ENCODE data around the gene CCDC85B.

Gene CCDC85B

GRCh38 chr11:65921033-65921555 lies 30.6 kb downstream of the CCDC85B start:
- no peak for TF ChIP-seq FOXM1 (IDR thresholded peaks at IDR 0.05; ENCODE audit: borderline replicate concordance, low read depth)
- TF ChIP-seq NFIC (IDR thresholded peaks at IDR 0.05) = no peak
- no peak for TF ChIP-seq RAD21 (IDR thresholded peaks at IDR 0.05; ENCODE audit: low read depth)
- no peak for TF ChIP-seq YY1 (IDR thresholded peaks at IDR 0.05; ENCODE audit: low read depth)
- TF ChIP-seq TEAD4 (IDR thresholded peaks at IDR 0.05) = no peak
- TF ChIP-seq EP300 (IDR thresholded peaks at IDR 0.05; ENCODE audit: borderline replicate concordance) = no peak
- no peak for TF ChIP-seq CEBPB (IDR thresholded peaks at IDR 0.05)
- TF ChIP-seq TAF1 (IDR thresholded peaks at IDR 0.05; ENCODE audit: low read depth) = no peak

GRCh38 chr11:65921876-65922275 lies 31.4 kb downstream of the CCDC85B start:
- no peak for TF ChIP-seq RAD21 (IDR thresholded peaks at IDR 0.05; ENCODE audit: low read depth)
- no peak for TF ChIP-seq ZBTB7A (IDR thresholded peaks at IDR 0.05; ENCODE audit: low read depth)
- no peak for TF ChIP-seq TCF12 (IDR thresholded peaks at IDR 0.05; ENCODE audit: low read depth)
- no peak for TF ChIP-seq EGR1 (IDR thresholded peaks at IDR 0.05)
- no peak for TF ChIP-seq EP300 (IDR thresholded peaks at IDR 0.05; ENCODE audit: borderline replicate concordance)
- no peak for TF ChIP-seq CEBPB (IDR thresholded peaks at IDR 0.05)
- TF ChIP-seq REST (IDR thresholded peaks at IDR 0.05; ENCODE audit: low read depth) = no peak
- TF ChIP-seq TAF1 (IDR thresholded peaks at IDR 0.05; ENCODE audit: low read depth) = no peak
- TF ChIP-seq CREB1 (IDR thresholded peaks at IDR 0.05; ENCODE audit: low read depth) = no peak
- no peak for TF ChIP-seq YY1 (IDR thresholded peaks at IDR 0.05; ENCODE audit: low read depth)
- no peak for TF ChIP-seq MAX (IDR thresholded peaks at IDR 0.05)
- TF ChIP-seq FOXM1 (IDR thresholded peaks at IDR 0.05; ENCODE audit: borderline replicate concordance, low read depth) = no peak
- TF ChIP-seq NFIC (IDR thresholded peaks at IDR 0.05) = no peak

GRCh38 chr11:65922565-65922964 lies 32.1 kb downstream of the CCDC85B start:
- TF ChIP-seq CEBPB (IDR thresholded peaks at IDR 0.05) = no peak
- no peak for TF ChIP-seq EGR1 (IDR thresholded peaks at IDR 0.05)
- no peak for TF ChIP-seq EP300 (IDR thresholded peaks at IDR 0.05; ENCODE audit: borderline replicate concordance)
- TF ChIP-seq YY1 (IDR thresholded peaks at IDR 0.05; ENCODE audit: low read depth) = no peak
- TF ChIP-seq USF1 (IDR thresholded peaks at IDR 0.05) = no peak
- no peak for TF ChIP-seq FOXM1 (IDR thresholded peaks at IDR 0.05; ENCODE audit: borderline replicate concordance, low read depth)
- no peak for TF ChIP-seq TCF12 (IDR thresholded peaks at IDR 0.05; ENCODE audit: low read depth)
- no peak for TF ChIP-seq CREB1 (IDR thresholded peaks at IDR 0.05; ENCODE audit: low read depth)
- no peak for TF ChIP-seq MAX (IDR thresholded peaks at IDR 0.05)
- no peak for TF ChIP-seq ZBTB7A (IDR thresholded peaks at IDR 0.05; ENCODE audit: low read depth)
- TF ChIP-seq REST (IDR thresholded peaks at IDR 0.05; ENCODE audit: low read depth) = no peak
- no peak for TF ChIP-seq NFIC (IDR thresholded peaks at IDR 0.05)
- no peak for TF ChIP-seq TAF1 (IDR thresholded peaks at IDR 0.05; ENCODE audit: low read depth)
- no peak for TF ChIP-seq RAD21 (IDR thresholded peaks at IDR 0.05; ENCODE audit: low read depth)
- no peak for TF ChIP-seq TEAD4 (IDR thresholded peaks at IDR 0.05)

GRCh38 chr11:65925397-65925796 lies 34.9 kb downstream of the CCDC85B start:
- no peak for TF ChIP-seq NFIC (IDR thresholded peaks at IDR 0.05)
- no peak for TF ChIP-seq USF1 (IDR thresholded peaks at IDR 0.05)
- TF ChIP-seq CREB1 (IDR thresholded peaks at IDR 0.05; ENCODE audit: low read depth) = no peak
- TF ChIP-seq MAX (IDR thresholded peaks at IDR 0.05) = no peak
- no peak for TF ChIP-seq TEAD4 (IDR thresholded peaks at IDR 0.05)
- TF ChIP-seq YY1 (IDR thresholded peaks at IDR 0.05; ENCODE audit: low read depth) = no peak
- no peak for TF ChIP-seq ZBTB7A (IDR thresholded peaks at IDR 0.05; ENCODE audit: low read depth)
- TF ChIP-seq TCF12 (IDR thresholded peaks at IDR 0.05; ENCODE audit: low read depth) = no peak
- no peak for TF ChIP-seq EGR1 (IDR thresholded peaks at IDR 0.05)
- no peak for TF ChIP-seq EP300 (IDR thresholded peaks at IDR 0.05; ENCODE audit: borderline replicate concordance)
- TF ChIP-seq FOXM1 (IDR thresholded peaks at IDR 0.05; ENCODE audit: borderline replicate concordance, low read depth) = no peak

- TF ChIP-seq EGR1 (IDR thresholded peaks at IDR 0.05) = no peak
- no peak for TF ChIP-seq MAX (IDR thresholded peaks at IDR 0.05)
- no peak for TF ChIP-seq RAD21 (IDR thresholded peaks at IDR 0.05; ENCODE audit: low read depth)
- TF ChIP-seq TAF1 (IDR thresholded peaks at IDR 0.05; ENCODE audit: low read depth) = no peak
- no peak for TF ChIP-seq NFIC (IDR thresholded peaks at IDR 0.05)
- no peak for TF ChIP-seq CEBPB (IDR thresholded peaks at IDR 0.05)
- TF ChIP-seq ZBTB7A (IDR thresholded peaks at IDR 0.05; ENCODE audit: low read depth) = no peak
- no peak for TF ChIP-seq YY1 (IDR thresholded peaks at IDR 0.05; ENCODE audit: low read depth)
- no peak for TF ChIP-seq FOXM1 (IDR thresholded peaks at IDR 0.05; ENCODE audit: borderline replicate concordance, low read depth)
- no peak for TF ChIP-seq CREB1 (IDR thresholded peaks at IDR 0.05; ENCODE audit: low read depth)
Measured at GRCh38 chr11:65927904-65928397, 37.5 kb downstream of the CCDC85B start.
